Liver (tissue), 3 donors: ENCODE data around the gene HSPB2.

ENCODE experiments used
- CTCF ChIP-seq: fragments of 150-350 bp; IDR thresholded peaks from 2 replicates; pipeline ENCODE4 v1.5.1; 2017; ENCODE audit warnings: improper control_type of control experiment, low read depth, low read length; ENCODE audit not compliant: missing input control
- EGR1 ChIP-seq, 2 donors: IDR thresholded peaks; 2 replicates each; pipeline ENCODE4 v1.6.1; 2016 to 2018; ENCODE audit warnings: antibody characterized with exemption in 2 of 2, low read depth in 2 of 2
- FOXA1 ChIP-seq: IDR thresholded peaks from 2 replicates; pipeline ENCODE4 v1.6.1; 2016; ENCODE audit warnings: antibody characterized with exemption
- MAX ChIP-seq: IDR thresholded peaks from 2 replicates; pipeline ENCODE4 v1.6.1; 2016; ENCODE audit warnings: antibody characterized with exemption
- SP1 ChIP-seq: IDR thresholded peaks from 2 replicates; pipeline ENCODE4 v1.6.1; 2018; ENCODE audit warnings: antibody characterized with exemption, mild to moderate bottlenecking
- TAF1 ChIP-seq: conservative IDR thresholded peaks from 2 replicates; pipeline ENCODE4 v1.6.1; 2016; ENCODE audit warnings: antibody characterized with exemption, mild to moderate bottlenecking
- donor health status: healthy.
- donor health status: healthy.

DNA sequence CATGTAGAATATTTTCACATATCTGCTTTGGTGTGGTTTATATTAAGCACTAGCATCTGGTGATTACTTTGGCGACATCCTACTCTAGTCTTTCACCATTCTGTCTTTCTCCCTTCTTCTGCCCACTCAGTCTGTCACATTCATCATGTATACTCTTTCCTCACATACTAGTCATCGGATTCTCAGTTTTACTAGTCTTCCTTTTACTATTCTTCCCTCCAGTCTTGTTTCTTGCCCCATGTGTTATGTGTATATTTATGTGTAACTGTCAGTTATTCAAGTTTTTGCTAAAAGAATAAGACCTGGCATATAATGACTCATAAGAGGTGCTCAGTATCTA is 20.0 kb downstream of the HSPB2 start:
- TF ChIP-seq FOXA1, result no peak
- no peak for TF ChIP-seq MAX
- TF ChIP-seq CTCF, result no peak
- TF ChIP-seq EGR1 (IDR thresholded peaks at IDR 0.05; ENCODE audit: low read depth in 2 of 2), result no peak
- TF ChIP-seq TAF1, result no peak
- no peak for TF ChIP-seq SP1
